Activated CD4-positive, alpha-beta T cell treated with anti-CD3 and anti-CD28 coated beads, Interleukin-2, amount 50 U/mL, for 24 hours (primary cell): Measurements from ENCODE around the gene ENPP7.

Experiments used
- DNase-seq, 2 donors: peaks; one replicate each; pipeline ENCODE4 v3.0.0-alpha.2; 2020; ENCODE audit warnings: low read depth in 1 of 2, low spot score in 1 of 2

Gene ENPP7

GRCh38 chr17:79789943-79790804, 59.4 kb downstream of the ENPP7 start:
- DNase-seq: no peak

GRCh38 chr17:79790805-79791734, 60.3 kb downstream of the ENPP7 start:
- no peak for DNase-seq

GRCh38 chr17:79791735-79792161, 61.0 kb downstream of the ENPP7 start:
- DNase-seq: no peak
